ENCODE measurements around the gene NXT1.
"Not testable (repeated sequence)": the region's sequence is repeated elsewhere in the genome, so short reads cannot be mapped to it uniquely, and the experiment has no call there.

Gene NXT1

DNA sequence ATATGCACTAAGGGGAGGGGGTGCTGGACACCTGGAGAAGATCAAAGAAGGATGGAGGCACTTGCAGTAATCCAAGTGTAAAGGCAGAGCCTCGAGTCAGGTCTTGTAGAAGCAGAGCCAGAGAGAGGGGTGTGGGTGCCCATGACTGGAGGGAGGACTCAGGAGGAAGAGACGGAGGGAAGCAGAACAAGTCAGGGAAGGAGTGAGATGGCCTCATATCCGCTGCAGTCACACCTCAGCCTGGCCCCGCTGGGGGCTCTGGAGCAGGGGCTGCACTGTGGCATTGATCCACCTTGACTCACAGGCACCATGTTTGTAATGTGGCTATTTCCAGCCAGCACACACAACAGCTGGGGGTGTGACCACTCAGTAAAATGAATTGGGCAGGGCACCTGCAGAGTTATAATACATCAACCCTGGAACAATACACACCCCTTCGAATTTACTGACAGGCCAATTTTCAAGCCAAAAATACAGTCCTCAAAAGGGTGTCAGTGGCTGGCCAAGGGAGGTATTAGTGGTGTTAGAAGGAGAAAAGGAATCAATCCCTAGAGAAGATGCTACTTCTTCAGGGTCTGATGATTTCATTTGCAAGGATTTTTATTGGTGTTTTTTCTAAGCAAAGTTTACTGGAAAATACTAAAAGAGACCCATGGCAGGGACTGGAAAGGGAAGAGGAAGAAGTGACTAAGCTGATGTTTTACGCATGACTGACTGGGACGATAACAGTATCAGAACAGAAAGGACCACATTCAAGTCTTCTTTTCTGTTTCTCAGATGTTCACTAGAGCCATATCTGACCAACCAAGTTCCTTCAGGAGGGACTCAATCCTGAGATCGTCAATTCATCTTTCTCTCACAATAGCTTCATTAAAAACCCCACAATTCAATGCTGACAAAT lies 18.9 kb upstream of the NXT1 start:
- no peak for DNase-seq

DNA sequence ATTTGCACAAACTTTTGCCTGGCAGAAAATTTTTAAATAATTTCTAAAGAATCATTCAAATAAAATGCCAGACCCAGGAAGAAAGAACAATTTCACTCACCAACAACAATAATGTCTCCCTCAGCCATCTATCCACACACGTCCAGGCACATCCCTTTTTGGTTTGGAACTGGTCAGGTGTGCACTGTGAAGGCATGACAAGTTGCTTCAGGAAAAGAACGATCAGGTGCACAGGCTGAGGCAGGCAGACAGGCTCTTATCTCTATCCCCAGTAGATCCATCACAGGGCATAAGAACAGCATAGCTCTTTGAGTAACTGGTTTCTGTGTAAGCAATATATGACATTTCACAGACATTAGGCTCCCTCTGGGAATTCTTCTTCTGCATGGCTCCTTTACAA lies 18.1 kb upstream of the NXT1 start:
- DNase-seq, result no peak

DNA sequence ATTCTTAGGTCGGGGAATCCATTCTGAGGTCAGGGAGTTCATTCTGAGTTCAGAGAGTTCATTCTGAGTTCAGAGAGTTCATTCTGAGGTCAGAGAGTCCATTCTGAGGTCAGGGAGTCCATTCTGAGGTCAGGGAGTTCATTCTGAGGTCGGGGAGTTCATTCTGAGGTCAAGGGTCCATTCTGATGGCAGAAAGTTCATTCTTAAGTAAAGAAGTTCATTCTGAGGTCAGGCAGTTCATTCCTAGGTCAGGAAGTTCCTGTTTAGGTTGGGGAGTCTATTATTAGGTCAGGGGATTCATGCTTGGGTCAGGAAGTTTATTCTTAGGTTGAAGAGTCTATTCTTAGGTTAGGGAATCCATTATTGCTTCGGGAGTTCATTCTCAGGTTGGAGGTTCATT lies 16.5 kb upstream of the NXT1 start:
- DNase-seq, result no peak

DNA sequence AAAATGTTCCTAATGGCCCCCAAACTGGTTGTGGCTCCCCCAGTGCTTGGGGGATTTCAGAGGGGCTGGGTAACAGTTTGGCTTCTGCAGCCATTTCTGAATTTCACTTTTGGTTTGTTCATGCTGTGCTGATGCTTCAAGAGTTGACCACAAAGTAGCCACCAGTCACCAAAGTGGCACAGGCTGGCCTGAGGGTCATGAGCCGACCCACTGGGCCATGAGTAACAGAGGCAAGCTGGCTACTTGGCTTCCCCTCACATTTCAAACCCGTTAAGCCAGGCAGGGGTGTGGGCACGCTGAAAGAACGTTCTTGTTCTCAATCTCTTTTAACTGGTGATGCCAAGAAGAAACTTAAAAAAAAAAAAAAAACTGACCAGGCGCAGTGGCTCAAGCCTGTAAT lies 15.1 kb upstream of the NXT1 start:
- DNase-seq, result no peak

DNA sequence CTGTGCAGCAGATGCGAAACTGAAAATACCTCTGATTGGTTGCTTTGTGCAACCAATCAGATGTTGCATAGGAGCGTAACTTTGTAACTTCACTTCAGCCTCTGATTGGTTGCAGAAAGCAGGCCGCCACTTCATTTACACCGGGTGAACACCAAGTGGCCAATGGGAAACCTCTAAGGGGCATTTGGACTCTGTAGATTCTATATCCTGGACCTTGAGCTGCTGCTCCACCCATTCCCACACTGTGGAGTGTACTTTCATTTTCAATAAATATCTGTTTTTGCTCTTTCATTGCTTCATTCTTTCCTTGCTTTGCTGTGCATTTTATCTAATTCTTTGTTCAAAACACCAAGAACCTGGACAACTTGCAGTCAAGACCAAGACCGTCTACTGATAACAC lies 14.1 kb upstream of the NXT1 start:
- no peak for DNase-seq

DNA sequence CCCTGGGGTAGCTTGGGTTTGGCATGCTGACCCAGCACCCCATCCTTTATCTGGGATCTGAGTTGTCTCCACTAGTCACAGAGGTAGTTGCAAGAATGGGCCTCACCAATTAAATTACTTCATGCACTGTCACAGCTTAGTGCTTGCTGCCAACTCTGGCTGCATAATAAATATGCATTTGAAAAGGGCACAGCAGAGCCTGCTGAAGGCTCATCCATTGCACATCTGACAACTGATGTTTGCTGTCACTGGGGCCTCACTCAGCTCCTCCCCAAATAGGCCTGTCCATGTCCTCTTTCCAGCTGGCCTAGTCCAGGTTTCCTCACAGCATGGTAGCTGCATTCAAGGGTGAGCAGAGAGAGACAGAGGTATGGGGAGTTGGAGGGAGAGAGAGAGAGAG lies 13.3 kb upstream of the NXT1 start:
- DNase-seq, result no peak

DNA sequence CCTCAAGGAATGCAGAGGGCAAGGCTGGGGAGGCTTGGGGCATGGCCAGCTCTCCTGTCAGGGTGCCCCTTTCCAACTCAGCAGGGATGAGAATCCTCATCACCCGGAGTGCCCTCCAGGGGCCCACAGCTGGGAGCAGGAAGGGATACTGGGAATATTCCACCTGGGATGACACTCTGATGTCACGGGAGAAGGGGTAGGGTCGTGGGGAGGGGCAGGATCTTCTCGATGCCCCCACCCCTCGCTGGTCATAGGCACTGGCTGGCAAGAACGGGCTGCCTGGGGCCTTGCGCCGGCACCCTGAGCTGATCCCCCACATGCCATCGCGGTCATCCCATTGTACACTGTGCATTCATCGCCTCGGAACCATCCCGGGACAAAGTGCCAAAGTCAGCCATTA lies 10.6 kb upstream of the NXT1 start:
- no peak for DNase-seq

DNA sequence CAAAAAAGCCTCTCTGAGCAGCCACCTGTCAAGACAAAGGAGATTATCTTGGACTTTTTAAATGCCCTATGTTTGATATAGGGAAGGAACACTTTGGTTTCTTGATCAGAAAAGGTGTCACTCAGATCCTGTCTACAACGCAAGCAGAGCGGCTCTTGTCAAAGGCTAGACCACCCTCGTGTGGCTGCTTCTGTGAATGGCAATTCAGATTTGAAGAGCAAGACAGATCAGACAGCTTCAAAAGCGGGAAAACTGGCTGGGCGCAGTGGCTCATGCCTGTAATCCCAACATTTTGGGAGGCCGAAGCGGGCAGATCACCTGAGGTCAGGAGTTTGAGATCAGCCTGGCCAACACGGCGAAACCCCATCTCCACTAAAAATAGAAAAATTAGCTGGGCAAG lies 10.1 kb upstream of the NXT1 start:
- DNase-seq, result peak; percentile 16

DNA sequence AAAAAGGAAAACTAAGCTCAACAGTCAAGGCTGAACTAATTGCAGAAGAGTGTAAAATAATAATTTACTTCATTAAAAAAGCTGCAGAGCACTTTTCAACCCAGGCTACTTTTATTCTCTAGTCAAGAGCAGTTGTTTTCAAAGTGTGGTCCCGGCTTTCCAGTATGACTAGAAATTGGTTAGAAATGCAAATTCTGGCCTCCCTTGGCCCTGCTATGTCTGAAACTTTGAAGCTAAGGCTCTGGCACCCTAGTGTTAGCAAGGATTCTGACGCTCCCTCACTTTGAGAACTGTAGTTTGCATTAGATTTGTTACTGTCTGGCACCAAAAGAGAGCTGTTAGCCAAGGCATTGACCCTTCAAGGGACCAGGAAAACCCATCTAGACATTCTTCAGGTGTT lies 9.5 kb upstream of the NXT1 start:
- no peak for DNase-seq

DNA sequence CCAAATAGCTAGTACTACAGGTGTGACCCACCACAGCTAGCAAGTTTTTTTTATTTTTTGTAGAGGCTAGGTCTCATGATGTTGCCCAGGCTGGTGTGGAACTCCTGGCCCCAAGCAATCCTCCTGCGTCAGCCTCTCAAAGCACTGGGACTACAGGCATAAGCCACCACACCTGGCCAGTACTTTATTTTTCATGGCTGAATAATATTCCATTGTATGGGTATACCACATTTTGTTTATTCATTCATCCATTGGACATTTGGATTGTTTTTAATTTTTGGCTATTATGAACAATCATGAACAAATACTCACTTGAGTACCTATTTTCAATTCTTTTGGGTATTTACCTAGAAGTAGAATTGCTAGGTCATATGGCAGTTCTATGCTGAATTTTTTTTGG lies 7.0 kb upstream of the NXT1 start:
- DNase-seq, result no peak

DNA sequence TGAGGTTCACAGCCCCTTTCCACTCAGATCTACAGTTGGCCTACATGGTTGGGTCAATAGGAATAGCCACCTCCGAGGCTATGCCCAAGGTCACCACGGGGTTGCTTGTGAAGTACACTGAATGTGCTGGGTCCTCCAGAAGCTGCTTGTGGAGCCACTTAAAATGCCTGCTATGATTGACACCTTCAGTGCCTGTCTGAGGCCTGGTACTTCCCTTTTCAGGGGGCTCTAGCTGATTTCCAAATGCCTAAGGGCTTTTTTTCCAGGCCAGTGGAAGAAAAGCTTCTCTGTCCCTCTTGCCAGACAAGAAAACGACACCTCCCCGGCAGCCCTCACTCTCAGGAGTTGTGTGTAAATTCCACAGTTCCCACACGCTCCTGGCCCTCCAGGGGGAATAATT lies 6.3 kb upstream of the NXT1 start:
- DNase-seq, result no peak

DNA sequence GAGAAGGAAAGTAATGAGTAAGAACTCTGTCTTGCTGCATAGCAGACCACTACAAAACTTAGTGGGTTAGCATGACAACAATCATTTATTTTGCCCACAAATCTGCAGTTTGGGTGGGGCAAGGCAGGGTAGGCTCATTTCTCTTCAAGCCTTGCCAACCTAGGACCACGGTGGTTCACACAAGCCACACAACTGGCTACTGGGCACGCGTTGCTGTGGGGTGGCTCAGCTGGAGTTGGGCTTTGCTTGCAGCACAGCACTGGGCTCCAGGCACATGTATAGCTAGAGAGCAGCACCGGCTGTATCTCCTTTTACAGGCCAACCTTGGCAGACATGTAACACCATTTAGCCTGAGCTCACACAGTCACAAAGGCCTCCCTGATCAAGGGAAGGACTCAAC lies 4.6 kb upstream of the NXT1 start:
- no peak for DNase-seq

DNA sequence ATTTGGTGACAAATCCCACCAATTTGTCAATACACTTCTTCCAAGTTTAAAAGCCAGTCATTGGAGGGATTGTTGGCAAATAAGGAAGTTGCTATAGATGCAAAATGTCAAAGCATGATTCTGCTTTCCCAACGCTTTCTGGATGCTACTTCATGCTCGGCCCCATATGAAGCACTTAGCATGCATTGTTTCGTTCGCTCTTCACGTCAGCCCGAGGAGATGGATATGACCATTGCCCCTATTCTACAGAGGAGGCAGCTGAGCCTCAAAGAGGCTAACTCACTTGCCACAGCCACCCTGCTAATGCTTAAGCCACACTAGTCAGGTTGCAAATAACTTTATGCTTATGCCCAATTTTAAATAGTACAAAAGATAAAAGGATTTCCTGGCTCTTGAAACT lies 2.8 kb upstream of the NXT1 start:
- no peak for DNase-seq

DNA sequence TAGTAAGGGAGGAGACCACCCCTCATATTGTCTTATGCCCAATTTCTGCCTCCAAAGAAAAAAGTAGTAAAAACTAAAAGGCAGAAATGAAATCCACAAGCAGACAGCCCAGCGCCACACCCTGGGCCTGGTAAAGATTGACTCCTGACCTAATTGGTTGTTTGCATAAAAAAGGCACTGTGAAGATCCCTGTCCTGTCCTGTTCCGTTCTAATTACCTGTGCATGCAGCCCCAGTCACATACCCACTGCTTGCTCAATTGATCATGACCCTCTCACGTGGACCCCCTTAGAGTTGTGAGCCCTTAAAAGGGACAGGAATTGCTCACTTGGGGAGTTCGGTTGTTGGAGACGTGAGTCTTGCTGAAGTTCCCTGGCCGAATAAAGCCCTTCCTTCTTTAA lies 2.1 kb upstream of the NXT1 start:
- DNase-seq, result not testable (repeated sequence)

DNA sequence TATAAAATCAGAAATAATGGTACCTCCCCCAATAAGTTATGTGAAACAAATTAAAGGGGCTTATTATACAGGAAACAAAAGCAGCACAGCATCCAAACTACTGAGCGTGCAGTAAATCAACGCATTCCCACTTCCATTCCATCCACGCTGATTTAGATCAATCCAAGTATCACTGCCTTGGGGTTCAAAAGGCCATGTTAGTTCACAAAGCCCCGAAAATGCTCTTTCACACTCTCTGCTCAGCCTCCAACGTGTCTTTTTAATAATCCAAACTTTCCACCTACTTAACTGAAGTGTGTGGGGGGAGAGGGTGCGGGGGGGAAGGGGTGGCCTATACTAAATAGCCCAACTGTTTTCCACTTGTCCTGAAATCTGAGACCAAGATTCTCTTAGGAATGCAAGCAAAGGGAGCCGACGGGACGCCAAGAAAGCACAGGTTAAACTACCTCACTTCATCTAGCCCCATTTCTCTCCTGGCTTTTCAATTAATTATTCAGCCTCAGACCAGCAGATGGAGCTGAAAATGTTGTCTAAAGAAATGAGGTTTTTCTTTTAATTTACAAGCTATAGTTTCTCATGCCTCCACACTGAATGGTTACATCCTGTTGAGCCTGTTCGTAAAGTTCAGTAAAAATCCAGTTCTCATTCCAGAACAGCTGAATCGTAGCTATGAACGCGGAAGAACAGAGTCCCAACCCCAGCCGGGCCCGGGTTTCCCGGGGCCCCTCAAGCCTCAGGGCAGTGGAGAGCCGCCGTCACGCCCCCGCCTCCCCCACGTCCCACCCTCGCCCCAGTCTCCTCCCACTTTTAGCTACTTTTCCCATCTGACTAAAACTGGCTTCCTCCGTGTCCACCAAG lies 1.0 kb upstream of the NXT1 start:
- DNase-seq, result peak; percentile 66

DNA sequence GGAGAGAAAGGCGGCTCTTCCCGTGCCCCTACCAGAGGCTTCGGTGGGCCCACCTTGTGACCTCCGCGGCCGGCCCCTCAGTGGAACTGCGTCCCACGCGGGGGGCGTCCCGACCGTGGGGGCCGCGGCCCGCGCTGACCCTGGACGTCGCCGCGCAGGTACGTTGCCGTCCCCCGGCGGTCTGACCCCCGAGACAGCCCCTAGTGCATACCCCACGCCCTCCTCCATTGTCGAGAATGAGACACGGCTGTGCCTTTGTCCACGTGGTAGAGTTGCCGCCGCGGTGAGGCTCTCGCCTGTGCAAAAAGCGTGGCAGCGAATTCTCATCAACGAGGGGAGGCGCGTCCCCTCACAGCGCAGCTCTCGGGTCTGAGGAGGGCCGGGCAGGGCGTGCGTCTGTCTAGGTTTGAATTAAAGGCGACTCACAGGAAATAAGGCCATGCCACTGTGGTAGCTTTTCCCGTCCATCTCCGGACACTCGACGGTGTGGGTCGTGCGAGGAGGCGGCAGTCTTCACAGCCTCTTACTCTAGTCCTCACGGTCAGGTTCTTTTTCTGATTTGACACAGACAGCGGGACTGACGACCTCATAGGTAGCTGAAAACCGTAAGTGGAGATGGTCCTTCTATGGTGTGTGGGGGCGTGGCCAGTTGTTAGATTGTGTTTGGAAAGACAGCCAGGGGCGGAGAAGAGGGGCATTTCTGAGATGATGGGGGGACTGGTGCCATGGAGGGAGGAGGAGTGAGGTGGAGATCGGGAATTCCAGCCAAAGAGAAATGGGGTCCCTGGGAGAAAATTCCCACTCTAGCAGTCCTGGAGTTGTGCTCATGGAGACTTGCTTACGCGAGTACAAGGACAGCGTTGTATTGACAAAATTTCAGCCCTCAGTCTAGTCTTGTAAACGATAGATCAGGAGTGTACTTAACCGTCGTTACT lies 580 bp downstream of the NXT1 start:
- DNase-seq, result no peak

DNA sequence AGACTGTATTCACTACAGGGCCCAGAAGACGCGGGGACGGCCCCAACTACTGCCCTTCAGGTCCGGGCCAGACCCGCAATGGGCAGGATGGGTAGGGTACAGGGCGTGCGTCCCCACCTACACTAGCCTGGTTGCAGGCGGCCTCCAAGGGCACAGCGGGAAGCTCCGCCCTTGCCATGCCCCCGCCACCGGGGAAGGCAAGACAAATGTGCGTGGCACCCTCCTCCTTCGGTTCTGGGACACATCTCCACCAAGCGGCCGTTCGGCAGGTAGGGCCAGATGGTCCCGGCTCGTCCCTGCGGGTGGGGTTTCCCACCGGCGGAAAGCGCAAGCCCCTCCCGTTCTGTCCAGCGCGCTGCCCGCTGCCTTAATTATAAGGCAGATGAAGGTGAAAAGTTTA lies 5.6 kb downstream of the NXT1 start:
- no peak for DNase-seq

DNA sequence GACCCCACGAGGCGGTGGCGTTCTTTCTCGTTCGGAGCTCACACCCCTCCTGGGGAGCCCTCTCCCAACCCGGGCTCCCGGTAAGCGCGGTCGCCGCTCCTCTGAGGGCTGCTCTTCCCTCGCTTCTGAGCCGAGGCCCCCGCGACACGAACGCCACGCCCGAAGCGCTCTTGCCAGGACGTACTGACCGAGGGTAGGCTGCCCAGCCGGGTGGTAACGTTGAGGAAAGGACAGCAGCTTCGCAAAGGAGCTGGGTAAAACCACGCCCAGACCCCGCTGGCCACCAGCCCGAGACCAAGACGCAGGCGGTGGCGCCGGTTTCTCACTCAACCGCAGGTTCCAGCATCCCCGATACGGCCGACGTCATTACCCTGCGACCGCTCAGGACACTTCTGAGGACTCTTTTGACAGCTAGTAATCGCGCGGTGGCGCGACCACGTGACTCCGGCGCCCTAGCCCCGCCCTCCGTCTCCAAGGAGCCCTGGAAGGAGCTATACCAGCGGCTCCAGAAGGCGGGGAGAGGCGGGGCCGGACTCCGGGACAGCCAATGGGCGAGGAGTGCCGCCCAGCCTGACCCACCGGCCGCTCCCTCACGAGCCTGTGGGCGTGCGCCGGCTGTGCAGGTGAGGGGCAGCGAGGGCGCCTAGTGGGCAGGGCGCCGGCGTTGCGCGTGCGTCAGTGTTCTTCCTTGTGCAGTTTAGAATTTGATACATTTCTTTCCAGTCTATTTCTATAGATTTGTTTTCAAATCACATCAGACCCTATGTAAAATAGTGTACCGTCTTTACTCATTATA lies 7.4 kb downstream of the NXT1 start:
- peak; percentile 85 for DNase-seq

DNA sequence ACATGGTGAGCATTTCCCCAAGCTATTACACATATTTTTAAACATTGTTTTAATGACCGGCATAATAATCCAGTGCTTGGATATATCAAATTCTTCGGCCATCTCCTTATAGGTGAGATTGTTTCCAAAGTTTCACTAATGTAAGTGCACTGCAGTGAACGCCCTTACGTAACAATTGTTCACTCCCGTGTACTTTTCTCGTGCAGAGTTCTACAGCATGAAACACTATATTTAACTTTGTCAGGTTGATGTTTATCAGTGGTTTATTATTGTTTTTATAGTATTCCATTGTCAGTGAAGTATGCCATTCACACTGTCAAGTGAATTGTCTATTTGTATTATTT lies 7.9 kb downstream of the NXT1 start:
- no peak for DNase-seq

DNA sequence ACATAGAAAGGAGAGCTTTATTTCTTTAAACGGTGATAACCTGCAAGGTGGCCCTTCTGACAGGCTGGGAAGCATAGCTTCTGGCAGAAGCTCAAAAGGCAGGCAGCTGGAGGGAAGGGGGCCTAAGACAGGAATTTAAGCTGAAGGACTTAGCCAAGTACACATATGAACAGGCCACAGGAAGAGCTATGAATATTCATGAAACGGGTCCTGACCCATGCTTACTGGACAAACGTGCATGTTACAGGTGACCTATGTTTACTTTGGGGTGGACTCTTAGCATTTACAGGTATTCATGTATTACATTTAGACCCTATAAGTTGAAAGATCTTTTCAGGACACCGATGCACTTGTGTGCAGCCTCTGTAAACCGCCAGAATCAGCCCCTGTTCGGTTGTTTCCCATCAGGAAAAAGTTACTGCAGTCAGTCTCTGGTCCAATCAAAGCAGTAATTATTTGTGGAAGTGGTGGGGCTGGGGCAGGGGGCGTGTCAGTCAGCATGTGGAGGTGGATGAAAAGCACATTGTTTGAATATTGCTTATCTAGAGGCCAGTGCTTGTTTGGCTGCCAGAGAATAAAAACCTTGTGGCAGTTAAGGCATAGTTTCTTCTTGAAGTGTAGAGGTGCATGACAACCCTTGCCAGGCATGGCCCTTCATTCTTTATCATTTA lies 8.5 kb downstream of the NXT1 start:
- no peak for DNase-seq

DNA sequence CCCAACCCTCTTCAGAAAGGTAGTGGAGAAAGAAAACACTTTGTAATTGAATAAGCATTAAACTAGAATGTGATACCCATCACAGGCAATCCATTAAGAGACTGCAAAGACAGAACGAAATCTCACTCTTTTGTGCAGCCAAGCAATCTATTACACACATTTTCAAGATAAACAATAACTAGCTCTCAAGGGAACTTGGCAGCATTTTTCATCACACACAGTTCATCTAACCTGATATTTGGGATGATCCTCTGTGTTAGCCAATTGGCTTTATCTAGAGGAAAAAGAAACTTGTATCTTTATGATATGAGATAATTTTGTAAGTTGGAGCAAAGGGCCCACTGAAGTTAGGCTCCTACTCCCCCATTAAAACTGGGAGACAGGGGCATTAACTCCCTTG lies 9.9 kb downstream of the NXT1 start:
- DNase-seq, result no peak

DNA sequence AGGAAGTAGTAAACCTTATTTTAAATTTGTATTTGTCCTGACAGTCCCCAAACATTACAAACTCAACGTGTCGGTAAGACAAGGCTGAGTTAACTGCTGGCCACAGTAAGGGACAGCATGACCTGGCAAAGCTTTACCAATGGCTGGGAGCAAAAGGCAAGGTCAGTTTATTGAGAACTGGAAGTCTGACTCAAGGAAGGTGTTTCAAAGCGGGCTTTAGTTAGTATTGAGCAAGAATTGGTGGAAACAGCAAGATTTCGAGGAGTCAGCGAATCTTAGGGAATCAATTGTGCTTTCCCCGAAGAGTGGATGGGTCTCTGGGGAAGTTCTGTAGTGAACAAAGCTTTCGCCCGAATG lies 10.5 kb downstream of the NXT1 start:
- no peak for DNase-seq

All from NCI-H1694 treated with DMSO at 0.1 percent for 48 hours (cell line).